HS-5 (cell line): ENCODE results near the gene STBD1.
"Not testable (repeated sequence)": the region's sequence is repeated elsewhere in the genome, so short reads cannot be mapped to it uniquely, and the experiment has no call there.

Experiments
- DNase-seq: peaks from one replicate; pipeline ENCODE4 v3.0.0-alpha.2; 2012; ENCODE audit warnings: low read depth

STBD1 gene

GRCh38 chr4:76283900-76284299 lies 22.6 kb upstream of the STBD1 start:
- DNase-seq: no peak

GRCh38 chr4:76287811-76288210 lies 18.7 kb upstream of the STBD1 start:
- not testable (repeated sequence) for DNase-seq

- DNase-seq: no peak
Observed at GRCh38 chr4:76292730-76293129, 13.8 kb upstream of the STBD1 start.

- no peak for DNase-seq
Observed at GRCh38 chr4:76293772-76294171, 12.8 kb upstream of the STBD1 start.

GRCh38 chr4:76296286-76296820 lies 10.2 kb upstream of the STBD1 start:
- no peak for DNase-seq

GRCh38 chr4:76298227-76298626 lies 8.3 kb upstream of the STBD1 start:
- no peak for DNase-seq

- no peak for DNase-seq
Observed at GRCh38 chr4:76300012-76300411, 6.5 kb upstream of the STBD1 start.

GRCh38 chr4:76301068-76301774 lies 5.3 kb upstream of the STBD1 start:
- peak; percentile 37 for DNase-seq

- no peak for DNase-seq
Observed at GRCh38 chr4:76301775-76302162, 4.8 kb upstream of the STBD1 start.

- DNase-seq: no peak
Observed at GRCh38 chr4:76302826-76303438, 3.6 kb upstream of the STBD1 start.

- DNase-seq: no peak
Observed at GRCh38 chr4:76305033-76305687, 1.4 kb upstream of the STBD1 start.

GRCh38 chr4:76306882-76307659 lies 538 bp downstream of the STBD1 start:
- DNase-seq: peak; percentile 22

GRCh38 chr4:76307660-76308014 lies 1.1 kb downstream of the STBD1 start:
- no peak for DNase-seq

- DNase-seq: no peak
Observed at GRCh38 chr4:76308548-76308947, 2.0 kb downstream of the STBD1 start.

- no peak for DNase-seq
Observed at GRCh38 chr4:76309939-76310550, 3.5 kb downstream of the STBD1 start.

GRCh38 chr4:76310683-76311082 lies 4.2 kb downstream of the STBD1 start:
- DNase-seq: no peak

GRCh38 chr4:76311896-76312331 lies 5.4 kb downstream of the STBD1 start:
- no peak for DNase-seq

- DNase-seq: no peak
Observed at GRCh38 chr4:76312457-76312856, 5.9 kb downstream of the STBD1 start.

GRCh38 chr4:76313547-76313946 lies 7.0 kb downstream of the STBD1 start:
- no peak for DNase-seq

GRCh38 chr4:76315267-76315918 lies 8.9 kb downstream of the STBD1 start:
- no peak for DNase-seq

GRCh38 chr4:76316131-76316530 lies 9.6 kb downstream of the STBD1 start:
- DNase-seq: no peak
